ENCODE data around the gene LIG1.

The LIG1 gene
- 88.9 reads per million, percentile 80 among the genes with 10 or more reads in this experiment for total RNA-seq

DNA sequence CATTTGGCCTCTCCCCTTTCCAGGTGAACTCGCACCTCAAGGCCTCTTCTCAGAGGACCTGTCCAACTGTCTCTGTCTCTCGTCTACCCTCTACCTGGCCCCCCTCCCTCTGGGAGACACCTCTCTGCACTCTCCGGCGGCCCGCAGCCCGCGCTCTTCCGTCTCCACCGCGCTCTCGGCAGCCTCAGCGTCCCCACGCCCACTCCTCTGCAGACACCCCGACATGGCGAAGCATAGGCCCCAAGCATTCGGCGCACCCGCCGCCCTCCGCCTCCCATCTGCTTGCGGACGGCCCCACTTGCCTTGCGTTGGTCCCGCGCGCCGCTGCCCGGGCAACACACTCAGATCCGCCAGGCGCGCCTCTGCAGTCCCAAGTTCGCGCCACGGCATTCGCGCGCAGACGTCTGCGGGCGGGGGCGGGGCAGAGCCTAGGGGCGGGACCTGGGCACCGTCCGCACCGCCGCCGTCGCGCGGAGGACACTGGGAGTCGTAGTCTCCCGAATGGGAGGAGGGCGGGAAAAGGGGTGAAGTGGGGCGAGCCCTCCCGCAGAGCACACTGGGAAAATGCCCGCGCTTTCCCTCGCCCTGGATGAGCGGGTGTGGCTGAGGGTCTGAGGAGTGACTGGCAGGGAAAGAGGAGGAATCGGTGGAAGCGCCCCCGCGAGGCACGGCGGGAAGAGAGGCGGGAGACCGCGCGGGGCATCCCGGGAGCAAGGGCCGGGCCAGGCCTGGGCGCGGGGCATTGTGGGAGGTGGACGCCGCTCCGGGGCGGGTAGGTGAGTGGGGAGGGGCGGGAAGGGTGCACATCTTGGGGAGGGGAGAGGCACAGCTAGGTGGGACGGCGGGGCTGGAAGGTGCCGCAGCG lies at the start of gene LIG1, which contains the start of gene ZSWIM9:
TSS of gene LIG1 (minus strand) at position 406 of the 865 bp plus-strand sequence. CDS start 4,778 bp downstream, outside the sequence.
TSS of gene ZSWIM9 (plus strand) at position 742 of the 865 bp plus-strand sequence. CDS start 1,123 bp downstream, outside the sequence.
- peak; percentile 88 for DNase-seq

DNA sequence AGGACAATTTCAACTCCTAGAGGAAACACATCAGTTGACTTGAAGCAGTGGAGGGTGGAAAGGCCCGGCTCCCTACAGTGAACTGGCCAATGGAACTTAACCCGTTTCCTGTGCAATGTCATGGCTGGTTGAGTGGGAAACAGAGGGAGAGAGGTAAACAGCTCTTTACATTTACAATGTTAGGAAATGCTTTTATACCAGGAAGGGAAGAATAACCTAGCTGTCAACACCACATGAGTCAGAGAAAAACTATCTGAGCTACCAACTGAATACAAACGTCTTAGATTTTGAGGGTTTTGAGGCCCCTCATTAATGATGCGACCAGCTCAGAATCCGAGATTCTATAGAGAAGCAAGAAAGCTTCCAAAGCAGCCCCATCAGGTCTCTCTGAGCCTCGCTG lies 48.9 kb upstream of the LIG1 start:
- DNase-seq: no peak

DNA sequence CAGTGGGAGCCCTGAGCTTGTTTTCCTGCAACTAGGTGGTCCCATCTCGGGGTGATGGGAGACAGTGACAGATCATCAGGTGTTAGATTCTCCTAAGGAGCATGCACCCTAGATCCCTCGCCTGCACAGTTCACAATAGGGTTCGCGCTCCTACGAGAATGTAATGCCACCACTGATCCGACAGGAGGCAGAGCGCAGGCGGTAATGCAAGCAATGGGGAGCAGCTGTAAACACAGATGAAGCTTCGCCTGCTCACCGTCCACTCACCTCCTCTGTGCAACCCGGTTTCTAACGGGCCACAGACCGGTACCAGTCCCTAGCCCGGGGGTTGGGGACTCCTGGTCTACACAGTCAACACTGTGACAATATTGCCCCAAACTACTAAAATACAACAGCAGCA lies 46.8 kb upstream of the LIG1 start:
- no peak for DNase-seq

DNA sequence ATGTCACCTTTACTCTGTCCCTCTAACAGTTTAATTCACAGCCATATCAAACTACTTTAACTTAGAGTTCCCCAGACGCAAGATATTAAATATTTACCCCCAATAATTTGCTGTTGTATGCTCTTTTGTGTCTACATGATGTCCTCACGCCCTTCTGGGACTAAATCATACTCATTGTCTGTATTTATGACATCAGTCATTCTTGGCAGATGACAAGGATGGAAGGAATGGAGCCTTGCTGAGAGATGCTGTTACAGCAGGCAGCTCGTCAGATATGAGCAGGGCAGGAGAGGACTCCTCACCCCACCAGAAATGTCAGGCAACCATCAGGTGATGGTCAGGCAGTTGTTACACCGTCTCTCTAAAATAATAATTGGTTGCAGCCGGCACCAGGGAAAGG lies 43.8 kb upstream of the LIG1 start:
- no peak for DNase-seq

DNA sequence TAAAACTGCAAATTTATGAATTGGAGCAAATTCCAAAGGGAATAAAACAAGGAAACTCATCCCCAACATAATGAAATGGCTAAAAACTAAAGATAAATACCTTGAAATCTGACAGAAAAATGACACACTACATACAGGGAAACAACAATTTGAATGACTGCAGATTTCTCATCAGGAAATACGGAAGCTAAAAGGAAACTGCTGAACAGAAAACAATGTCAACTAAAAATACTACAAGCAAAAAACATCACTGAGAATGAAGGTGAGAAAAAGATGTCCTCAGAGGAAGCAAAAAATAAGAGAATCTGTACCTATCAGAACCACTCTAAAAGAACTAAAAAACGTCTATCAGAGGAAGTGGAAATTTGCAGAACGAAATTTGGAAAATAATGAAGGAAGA lies 39.9 kb upstream of the LIG1 start:
- DNase-seq: no peak

DNA sequence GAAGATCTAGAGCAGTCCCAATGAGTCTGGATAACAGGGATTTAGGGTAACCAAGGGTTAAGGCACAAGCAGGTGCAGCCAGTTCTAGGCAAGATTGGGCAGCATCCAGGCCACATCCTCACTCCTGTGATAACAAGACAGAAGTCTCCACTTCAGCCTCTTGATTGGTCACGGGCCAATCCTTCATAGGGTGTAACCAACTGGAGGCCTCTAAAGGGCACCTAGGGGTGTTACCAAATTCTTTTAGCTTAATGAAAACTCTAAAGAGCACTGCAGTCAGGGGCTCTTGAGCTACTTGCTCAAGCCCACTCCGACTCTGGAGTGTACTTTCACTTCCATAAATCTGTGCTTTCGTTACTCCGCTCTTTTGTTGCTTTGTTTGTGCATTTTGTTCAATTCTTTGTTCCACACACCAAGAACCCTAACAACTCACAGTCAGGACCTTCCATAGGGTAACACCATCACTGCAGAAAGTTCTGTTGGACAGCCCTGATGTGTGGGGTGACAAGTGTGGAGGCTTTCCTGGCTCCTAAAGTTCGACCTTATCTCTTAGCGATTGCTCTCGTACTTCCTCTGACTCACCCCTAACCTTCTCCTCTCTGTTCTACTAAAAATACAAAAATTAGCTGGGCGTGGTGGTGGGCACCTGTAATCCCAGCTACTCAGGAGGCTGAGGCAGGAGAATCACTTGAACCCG lies 36.4 kb upstream of the LIG1 start:
- DNase-seq: no peak

DNA sequence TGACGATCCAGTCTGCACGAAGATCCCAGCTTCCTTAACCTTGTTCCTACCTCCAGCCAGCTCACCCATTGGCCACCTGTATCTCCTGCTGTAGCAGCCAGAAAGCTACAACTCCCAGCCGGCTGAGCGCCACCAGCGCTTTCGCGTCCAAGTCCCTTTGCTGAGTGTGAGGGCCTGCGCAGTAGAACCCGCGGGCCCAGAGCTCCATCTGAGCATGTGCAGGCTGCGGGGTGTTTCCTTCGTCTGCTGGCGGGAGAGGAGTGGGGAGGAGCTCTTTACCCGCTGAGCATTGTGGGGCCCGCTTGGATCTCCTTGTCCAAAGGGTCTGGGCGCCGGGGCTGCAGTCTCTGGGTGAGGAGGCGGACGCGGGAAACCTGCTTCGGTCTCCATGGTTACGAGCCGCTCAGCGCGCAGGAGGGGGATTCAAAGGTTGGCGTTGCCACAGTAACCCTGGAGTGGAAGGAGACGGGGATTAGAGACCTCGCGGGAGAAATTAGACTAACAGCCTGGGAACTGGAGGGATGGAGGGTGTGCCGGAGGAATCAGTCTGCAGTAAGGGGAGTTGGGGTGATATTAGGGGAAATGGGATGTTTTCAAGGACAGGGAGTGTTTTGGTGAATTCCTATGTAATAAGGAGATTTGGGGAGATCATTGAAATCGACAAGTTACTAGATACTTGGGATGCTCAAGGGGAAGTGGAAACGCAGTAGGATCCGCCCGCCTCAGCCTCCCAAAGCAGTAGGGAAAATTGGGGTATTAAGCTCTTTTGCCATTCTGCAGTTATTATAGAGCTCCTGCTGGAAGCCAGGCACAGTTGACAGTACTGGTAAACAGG lies 33.9 kb upstream of the LIG1 start:
- DNase-seq: peak; percentile 81

DNA sequence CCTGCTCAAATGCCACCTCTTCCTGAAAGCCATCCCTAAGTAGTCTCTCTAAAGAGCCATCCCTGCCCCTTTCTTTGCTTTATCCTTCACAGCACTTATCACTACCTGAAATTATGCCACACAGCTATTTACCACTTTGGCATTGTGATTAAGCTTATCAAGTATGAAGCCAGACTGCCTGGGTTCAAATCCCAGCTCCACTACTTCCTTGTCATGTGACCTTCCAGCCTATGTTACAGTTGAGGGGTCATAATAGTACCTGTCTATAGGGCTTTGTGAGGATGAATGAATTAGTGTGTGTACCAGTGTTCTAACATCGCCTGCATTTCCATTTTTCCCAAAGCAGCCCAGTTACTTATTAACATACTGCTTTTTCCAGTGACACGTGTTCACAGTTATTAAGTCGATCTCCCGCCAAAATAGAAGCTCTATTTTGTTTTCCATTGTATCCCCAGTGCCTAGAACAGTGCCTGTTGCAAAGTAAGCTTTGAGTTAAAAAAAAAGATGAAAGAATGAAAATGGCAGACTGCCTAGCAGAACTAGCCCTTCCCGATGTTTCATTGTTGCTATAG lies 33.2 kb upstream of the LIG1 start:
- no peak for DNase-seq

DNA sequence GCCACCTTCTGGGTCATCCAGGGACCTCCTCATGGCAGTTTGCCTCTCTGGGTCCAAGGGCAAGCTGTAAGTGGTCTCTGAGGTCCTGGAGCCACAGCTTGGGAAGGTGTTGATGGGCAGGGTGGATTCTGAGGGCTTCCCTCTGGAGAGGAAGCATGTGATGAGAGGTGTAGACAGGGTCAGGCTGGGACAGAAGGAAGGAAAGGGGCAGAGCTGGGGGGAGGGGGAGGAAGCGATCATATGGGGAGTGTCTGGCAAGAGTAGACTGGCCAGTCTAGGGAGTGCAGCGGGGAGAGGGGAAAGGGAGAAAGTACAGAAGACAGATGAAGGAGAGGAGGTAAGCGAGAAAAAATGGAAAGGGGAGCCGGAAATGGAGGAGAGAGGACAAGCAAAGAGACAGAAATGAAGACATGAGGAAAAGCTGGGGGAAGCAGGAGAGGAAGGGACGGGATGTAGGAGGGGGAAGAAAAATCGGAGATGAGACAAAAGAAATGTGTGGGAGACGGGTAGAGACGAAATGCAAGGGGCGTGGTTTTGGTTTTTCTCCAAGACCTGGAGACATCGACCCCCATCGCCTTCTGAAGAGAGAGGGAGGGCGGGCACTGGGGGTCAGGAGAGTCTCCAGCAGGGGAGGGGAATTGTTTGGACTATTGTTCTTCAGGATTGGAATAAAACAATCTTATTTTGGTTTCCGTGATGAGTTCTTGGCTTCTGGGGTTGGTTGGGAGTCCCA lies 27.0 kb upstream of the LIG1 start:
- DNase-seq: no peak

DNA sequence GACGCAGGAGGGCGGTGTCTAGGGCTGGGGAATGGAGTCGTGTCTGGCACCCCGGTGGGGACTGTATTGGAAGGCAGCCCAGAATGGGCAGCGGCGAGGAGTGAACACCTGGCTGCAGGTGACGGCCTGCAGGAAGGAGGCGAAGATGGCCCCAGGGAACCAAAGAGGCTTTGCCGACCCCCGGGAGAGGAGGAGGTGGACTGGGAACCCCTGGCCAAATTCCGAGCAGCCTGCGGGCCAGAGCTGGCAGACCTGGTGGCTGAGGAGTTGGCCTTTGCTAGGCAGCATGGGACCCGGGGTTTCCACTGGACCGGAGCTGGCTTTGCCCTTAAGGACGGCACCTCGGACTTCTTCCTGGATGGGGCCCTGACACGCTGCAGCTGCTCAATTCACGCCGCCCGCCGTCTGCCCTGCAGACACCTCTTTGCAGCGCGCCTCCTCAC lies 26.2 kb upstream of the LIG1 start:
- no peak for DNase-seq

DNA sequence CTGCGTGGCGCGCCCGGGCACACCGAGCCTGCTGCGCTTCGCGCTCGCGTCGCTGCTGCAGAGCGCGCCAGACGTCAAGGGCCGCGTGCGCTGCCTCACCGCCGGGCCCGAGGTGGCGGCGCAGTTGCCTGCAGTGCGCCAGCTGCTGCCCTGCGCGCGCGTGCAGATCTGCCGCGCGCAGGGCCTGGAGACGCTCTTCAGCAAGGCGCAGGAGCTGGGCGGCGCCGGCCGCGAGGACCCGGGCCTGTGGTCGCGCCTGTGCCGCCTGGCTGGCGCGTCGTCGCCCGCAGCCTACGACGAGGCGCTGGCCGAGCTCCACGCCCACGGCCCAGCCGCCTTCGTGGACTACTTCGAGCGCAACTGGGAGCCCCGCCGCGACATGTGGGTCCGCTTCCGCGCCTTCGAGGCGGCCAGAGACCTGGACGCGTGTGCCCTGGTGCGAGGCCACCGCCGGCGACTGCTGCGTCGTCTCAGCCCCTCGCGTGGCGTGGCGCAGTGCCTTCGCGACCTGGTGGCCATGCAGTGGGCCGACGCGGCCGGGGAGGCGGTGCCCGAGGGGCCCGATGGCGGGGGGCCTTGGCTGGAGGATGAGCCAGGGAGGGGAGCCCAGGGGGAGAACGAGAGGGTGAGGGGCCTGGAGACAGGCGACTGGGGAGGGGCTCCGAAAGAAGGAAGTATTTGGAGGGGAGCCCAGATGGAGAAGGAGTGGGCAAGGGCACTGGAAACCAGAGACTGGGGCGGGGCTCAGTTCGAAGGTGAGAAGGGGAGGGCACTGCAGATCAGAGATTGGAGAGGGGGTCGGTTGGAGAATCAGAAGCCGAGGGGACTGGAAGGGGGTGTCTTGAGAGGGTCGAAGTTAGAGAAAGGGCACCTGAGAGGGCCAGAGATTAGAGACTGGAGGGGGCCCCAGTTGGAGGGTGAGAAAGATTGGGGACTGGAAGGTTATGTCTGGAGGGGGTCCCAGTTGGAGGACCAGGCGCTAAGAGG lies 25.0 kb upstream of the LIG1 start:
- DNase-seq: no peak

DNA sequence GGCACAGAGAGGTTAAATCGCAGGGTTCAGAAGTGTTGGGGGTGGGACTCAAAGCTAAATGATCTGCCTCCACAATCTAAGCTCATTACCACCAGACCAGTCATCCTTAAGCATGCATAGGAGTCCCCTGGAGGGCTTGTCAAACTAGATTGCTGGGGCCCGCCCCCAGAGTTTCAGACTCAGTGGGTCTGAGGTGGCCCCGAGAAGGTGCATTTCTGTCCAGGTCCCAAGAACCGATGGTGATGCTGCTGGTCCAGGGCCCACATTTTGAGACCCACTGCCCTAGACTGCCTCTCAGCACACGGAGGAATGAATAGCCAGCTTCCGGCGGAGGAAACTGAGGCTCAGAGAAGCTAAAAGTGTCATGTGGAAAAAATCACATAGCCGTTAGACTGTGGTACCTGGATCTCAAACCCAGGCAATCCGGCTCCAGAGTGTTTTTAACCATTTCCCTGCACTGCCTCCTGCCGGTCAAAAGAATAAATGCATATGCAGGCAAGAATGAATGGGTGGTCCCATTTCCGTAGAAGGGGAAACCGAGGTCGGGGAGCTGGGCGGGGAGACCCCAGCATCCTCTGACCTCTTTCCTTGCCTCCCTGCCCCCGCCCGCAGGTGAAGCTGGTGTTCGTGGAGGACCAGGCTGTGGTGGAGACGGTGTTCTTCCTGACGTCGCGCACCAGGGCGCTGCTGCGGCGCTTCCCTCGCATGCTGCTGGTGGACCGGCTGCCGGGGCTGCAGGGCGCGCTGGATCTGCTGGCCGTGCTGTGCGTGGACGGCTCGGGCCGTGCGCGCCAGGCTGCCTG lies 24.1 kb upstream of the LIG1 start:
- peak; percentile 11 for DNase-seq

DNA sequence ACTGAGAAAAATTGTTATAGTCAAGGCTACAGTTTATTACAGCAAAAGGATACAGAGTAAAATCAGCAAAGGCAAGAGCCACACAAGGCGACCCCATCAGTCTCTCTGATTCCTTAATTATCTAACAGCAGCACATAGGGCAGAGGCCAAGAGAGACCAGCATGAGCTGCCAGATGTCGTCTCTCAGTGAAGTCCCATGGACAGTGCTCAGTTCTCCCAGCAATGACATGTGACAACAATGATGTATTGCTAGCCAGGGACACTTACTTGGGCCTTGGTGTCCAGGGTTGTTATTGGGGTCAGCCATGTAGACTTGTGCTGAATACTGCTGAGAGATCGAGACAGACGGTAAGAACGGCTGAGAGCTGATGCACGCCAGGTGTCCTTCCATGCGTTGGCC lies 22.6 kb upstream of the LIG1 start:
- DNase-seq: no peak

DNA sequence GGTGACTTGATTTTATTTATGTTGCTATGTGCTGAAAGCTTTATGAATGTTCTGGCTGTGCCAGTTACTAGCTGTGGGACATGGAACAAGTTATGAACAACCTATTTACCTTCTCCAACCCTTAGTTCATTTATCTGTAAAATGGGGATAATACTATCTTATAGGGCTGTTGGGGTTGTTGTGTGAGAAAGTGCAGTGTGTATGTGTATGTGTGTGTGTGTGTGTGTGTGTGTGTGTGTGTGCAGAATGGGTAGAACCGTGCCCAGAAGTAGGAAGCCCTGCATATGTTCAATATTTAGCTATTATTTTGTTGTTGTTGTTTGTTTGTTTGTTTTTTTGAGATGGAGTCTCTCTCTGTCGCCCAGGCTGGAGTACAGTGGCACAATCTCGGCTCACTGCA lies 20.7 kb upstream of the LIG1 start:
- DNase-seq: no peak

DNA sequence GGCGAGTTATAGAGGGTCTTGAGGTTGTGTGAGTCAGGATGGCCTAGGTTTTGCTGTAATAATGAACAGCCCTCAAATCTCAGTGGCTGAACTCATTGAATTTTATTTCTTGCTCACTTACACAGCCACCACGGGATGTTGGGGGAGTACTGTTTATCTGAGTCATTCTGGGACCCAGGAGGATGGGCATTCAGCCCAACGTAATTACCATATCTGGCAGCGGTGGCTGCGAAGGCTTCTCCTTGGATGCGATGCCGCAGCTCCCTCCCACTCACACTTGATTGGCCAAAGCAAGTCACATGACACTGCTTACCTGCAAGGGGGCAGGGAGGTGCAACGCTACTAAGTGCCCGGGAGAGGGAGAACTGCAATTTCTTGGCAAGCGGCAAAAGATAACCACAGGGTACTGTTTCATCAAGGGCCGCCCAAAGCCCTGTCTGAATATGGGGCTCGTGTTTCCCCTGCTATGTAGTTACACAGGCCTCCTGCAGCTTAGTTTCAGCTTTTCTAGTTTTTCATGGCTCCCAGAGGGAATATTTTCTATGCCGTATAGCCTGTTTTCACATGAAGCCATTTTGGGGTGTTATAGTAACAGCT lies 20.2 kb upstream of the LIG1 start:
- DNase-seq: peak; percentile 63

DNA sequence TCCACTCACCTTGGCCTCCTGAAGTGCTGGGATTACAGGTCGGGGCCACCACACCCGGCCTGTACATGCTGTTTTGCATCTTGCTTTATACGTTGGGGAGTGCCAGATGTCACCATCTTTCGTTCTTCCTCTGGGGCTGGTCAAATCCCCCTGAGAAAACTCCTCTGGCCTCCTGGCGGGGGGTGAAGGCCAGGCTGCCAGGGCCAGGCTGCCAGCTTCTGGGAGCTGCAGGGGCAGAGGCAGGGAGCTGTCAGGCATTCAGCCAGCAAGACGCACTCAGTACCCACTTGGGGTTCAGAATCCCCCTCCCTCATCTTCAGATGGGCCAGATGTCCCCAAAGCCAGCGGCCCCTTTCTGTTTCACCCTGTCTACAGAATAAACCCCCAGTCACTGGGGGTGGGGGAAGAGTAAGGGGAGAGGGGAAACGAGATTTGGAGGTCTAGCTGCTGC lies 16.4 kb upstream of the LIG1 start:
- no peak for DNase-seq

DNA sequence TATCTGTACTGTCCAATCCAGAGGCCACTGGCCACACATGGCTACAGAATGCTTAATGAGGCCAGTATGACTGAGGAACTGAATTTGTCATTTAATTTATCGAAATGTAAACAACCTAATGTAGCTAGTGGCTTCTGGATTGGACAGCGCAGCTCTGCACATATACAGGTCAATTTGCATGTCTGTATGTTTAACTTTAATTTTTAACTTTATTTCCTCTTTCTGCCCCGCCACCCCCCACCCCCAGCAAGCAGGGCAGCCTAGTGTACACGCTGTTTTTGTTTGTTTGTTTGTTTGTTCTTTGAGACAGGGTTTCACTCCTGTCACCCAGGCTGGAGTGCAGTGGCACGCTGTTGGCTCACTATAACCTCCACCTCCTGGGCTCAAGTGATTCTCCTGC lies 15.9 kb upstream of the LIG1 start:
- DNase-seq: no peak

DNA sequence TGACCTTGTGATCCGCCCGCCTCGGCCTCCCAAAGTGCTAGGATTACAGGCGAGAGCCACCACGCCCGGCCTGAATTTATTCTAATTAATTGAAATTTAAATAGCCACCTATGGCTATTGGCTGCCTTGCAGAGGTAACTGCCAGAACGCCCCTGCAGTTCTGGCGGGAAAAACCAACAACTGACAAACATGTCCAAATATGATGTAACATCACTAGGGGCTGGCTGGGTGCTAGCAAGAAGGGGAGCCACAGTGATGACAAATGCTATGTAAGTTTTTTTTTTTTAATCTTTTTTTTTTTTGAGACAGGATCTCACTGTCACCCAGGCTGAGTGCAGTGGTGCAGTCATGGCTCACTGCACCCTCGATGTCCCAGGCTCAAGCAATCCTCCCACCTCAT lies 13.2 kb upstream of the LIG1 start:
- DNase-seq: no peak

DNA sequence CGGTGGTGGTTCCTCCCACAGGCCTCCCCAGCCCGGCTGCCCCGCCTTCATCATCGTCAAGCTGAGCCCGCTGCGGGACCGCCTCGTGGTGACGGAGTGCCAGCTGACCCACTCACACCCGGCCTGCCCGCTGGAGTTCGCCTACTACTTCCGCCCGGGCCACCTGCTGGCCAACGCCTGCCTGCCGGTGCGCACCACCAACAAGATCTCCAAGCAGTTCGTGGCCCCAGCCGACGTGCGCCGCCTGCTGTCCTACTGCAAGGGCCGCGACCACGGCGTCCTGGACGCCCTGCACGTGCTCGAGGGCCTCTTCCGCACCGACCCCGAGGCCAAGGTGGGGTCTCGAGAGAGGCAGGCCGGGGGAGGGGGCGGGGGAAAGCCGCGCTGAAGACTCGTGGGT lies 12.3 kb upstream of the LIG1 start:
- no peak for DNase-seq

Data from effector CD4-positive, alpha-beta T cell (primary cell).